Mesodermal cell (in vitro differentiated cells): ENCODE data around the gene CTSL. TPM values are rescaled to one million over a fixed set of nuclear protein-coding genes. Genes with fewer than 3 reads are reported as not detected.
A peak's percentile ranks its signal among the peaks of the same experiment; 100 is the strongest.

Experiments
- H3K27ac ChIP-seq: 2 replicates; pipeline ENCODE4 v1.7.0; 2013; ENCODE audit warnings: mild to moderate bottlenecking, low read depth, low read length, moderate library complexity; ENCODE audit not compliant: severe bottlenecking
- H3K36me3 ChIP-seq: 2 replicates; pipeline ENCODE4 v1.7.1; 2013; ENCODE audit warnings: mild to moderate bottlenecking, low read length, moderate library complexity; ENCODE audit not compliant: control insufficient read depth, insufficient read depth
- H3K4me1 ChIP-seq: one replicate; pipeline ENCODE4 v1.7.1; 2013; ENCODE audit warnings: mild to moderate bottlenecking, low read length; ENCODE audit not compliant: insufficient read depth, control insufficient read depth, poor library complexity, severe bottlenecking
- H3K4me3 ChIP-seq: 2 replicates; pipeline ENCODE4 v1.7.0; 2013; ENCODE audit warnings: low read length, control low read depth, mild to moderate bottlenecking; ENCODE audit not compliant: insufficient read depth, poor library complexity, severe bottlenecking; ENCODE audit errors: extremely low read depth
- H3K9me3 ChIP-seq: 2 replicates; pipeline ENCODE4 v1.7.1; 2013; ENCODE audit warnings: mild to moderate bottlenecking, low read length, moderate library complexity; ENCODE audit not compliant: control insufficient read depth
- WGBS, 2 experiments: methylation state at CpG; one replicate each; pipeline ENCODE4 v1.1.5; 2013; ENCODE audit warnings: missing lambda C conversion rate in 2 of 2; ENCODE audit not compliant: insufficient coverage in 2 of 2; 5-methylcytosine and 5-hydroxymethylcytosine counted together
- polyA plus RNA-seq, 2 experiments: library from polyadenylated mRNA; stranded (reverse); fragments of 50-300 nt; gene quantifications; one replicate each; pipeline ENCODE4 v1.2.3, GENCODE V29; 2013

CTSL gene
- 90.9 TPM for polyA plus RNA-seq (2013, experiment 1 of 2)
- polyA plus RNA-seq (2013, experiment 2 of 2): 94.5 TPM

DNA sequence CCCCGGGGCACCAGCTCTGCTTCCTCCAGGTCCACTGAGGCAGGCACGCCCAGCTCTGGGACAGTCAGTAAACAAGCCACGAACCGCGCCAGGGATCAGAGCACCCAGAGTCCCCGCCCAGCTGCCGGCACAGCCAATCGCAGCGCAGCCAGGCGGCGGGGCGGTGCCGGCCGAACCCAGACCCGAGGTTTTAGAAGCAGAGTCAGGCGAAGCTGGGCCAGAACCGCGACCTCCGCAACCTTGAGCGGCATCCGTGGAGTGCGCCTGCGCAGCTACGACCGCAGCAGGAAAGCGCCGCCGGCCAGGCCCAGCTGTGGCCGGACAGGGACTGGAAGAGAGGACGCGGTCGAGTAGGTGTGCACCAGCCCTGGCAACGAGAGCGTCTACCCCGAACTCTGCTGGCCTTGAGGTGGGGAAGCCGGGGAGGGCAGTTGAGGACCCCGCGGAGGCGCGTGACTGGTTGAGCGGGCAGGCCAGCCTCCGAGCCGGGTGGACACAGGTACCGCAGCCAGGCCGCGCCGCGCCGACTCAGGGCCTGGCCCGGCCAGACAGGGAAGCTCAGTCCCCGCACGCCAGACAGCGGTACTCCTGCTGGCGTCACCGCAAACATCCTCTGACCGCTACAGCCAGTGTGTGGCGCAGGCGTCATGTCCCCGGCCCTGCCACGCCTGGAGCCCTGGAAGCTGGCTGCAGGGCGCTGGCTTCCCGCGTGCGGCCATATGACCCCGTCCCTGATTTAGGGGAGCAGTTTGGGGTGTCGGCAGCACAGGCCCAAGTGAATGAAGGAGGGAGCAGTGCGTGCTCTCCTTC, at the start of gene CTSL:
Gene CTSL (plus strand): TSS at position 220 of the 810 bp plus-strand sequence. CDS start 1,485 bp downstream, outside the sequence.
- Histone ChIP-seq H3K4me3 (peak within 1 kb of the TSS; percentile 61), H3K36me3 (peaks cover 33% of the 10 kb centered on the region), H3K27ac (peak within 1 kb of the TSS; percentile 92), H3K9me3 (no peaks in the 10 kb centered on the region), H3K4me1 (no peaks in the 10 kb centered on the region)
- WGBS, 2 experiments: 1% methylated on average over 63 to 67 of the region's 67 CpGs

DNA sequence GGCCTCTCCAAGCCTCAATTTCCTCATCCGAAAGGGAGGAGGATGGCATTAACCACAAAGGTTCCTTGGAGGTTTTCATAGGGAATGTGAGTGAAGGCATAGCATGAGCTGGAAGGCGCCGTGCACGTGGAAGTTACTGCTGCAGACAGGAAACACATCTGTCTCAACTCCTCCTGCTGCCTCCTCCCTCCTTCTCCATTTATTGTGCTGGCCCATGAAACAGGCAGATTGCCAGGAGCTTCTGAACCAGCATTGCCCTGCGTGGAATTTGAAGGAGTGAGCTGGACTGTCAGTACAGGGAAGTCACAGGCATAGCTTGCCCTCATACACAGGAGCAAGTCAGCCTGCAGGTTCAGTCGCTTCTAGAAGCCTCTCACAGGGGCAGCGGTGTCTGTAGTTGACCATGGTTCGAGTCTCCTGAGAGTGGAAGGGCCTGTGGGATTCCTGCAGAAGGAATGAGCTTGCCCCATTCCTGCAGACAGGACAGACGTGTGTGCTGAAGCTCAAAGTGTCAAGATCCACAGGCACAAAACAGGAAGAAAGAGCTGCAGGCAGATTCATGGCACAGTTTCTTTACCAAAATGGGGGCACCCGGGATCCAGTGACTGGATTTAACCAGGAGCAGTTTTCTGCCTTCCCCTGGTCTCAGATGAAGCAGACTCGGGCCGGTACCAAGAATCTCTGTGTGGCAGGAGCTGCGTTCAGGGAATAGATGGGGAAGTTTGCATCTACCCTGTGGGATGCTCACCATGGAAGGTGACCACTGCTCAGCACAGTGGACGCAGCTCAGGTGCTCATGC, 48.7 kb upstream of the CTSL start:
- H3K4me3 ChIP-seq: no peak overlapping the region
- H3K27ac ChIP-seq: no peak overlapping the region
- peaks cover 21% of the 10 kb centered on the region for H3K36me3 ChIP-seq
- H3K4me1 ChIP-seq: no peaks in the 10 kb centered on the region
- WGBS, 2 experiments: 90 to 97% methylated on average over 10 to 13 of the region's 14 CpGs
- H3K9me3 ChIP-seq: no peaks in the 10 kb centered on the region

DNA sequence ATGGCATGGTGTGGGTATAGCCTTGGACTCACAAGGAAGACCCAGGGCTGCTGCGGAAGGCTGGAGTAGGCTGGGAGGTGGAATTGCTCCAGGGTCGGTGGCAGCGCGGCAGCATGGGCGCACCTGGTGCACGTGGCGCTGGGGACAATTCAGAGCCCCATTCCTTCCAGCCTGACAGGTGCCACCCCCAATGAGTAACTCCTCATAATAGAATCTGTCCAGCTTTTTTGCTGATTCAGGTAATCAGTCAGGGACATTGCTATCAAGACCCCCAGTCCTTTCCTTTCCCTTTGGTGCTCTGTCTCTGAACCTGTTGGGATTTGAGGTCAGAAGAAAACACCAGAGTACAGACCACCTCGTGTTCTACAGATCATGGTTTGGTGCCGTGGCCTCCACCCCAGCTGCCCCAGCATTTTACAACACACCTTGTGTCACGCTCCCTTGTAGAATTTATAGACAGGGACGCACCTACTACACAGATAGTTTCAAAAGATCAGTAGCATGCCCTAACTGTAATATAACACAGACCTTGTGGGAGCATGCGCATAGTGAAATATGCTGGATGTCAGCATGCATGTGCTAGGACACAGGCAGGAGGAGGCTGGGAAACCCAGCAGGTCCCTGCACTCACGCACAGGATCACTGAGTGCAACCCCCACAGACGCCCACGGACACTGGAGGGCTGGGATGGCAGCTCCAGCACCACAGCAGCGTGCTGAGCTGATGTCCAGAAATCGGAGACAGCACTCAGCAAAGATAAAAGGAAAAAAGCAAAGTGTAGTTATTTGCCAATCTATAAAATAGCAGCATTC, 47.9 kb upstream of the CTSL start:
- H3K36me3 ChIP-seq: peaks cover 19% of the 10 kb centered on the region
- WGBS, 2 experiments: 83 to 94% methylated on average over 10 to 12 of the region's 17 CpGs
- H3K27ac ChIP-seq: no peak overlapping the region
- H3K9me3 ChIP-seq: no peaks in the 10 kb centered on the region
- no peaks in the 10 kb centered on the region for H3K4me1 ChIP-seq
- no peak overlapping the region for H3K4me3 ChIP-seq

DNA sequence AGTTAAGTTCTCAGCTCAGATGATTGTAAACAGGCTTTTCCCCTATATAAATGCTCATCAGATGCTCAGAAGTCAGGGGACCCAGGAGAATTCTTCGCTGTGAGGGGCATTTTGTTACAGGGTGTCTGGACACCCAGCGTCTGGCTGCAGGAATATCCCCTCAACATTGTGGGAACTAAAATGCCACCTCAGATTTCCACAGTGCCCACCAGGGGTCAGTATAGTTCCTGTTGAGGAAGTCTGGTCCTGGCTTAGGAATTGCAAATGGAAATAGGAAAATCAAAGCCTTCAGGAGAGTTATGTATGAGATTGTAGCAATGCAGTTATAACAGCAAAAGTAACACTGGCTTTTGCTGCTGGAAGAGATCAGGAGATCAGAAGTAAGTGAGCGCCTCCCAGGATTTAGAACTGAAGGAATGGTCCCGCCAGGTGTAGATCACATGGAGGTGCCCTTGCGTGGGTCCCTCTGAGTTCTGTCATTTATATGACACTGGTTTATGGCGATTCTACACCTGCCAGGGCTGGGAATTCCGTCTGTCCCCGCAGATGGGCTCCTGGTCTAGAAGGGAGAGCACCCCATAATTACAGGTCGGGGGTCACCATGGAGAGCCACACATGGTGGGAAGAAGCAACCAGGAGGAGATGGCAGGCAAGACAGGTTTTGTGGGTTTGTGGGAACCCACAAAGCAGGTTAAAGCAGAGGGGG, 47.1 kb upstream of the CTSL start:
- no peaks in the 10 kb centered on the region for H3K4me1 ChIP-seq
- H3K36me3 ChIP-seq: peaks cover 19% of the 10 kb centered on the region
- no peaks in the 10 kb centered on the region for H3K9me3 ChIP-seq
- H3K4me3 ChIP-seq: no peak overlapping the region
- 71 to 90% methylated on average over 6 to 7 of the region's 9 CpGs for WGBS, 2 experiments
- no peak overlapping the region for H3K27ac ChIP-seq

DNA sequence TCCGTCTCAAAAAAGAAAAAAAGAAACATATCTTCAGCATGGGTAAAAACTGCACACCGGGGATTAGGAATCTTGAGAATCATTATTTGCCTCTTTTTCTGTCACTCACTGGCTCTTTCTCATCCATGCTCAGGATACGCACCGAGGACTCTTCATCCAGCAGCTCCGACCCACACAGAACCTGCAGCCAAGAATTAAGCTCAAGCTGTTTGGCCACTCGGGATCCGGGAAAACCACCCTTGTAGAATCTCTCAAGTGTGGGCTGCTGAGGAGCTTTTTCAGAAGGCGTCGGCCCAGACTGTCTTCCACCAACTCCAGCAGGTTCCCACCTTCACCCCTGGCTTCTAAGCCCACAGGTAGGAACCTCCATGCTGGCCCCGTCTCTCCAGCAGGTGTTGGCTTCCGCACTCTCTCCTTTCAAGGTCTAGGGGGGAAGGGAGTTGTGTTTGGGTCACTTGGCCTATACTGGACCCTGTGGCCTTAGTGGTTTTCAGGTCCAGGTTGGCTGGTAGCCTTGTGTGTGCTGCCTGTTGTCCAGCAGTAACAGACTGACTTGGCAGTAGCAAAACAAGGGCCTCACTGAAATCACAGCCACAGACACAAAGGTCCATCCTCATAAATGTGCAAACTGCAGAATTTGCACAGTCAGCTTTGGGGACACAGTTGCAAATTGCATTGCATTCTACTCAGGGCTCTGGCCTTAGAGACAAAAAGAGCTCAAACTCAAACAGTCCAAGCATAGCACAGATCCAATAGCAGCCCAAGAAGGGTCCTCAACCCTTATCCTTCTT, 44.5 kb upstream of the CTSL start:
- Histone ChIP-seq H3K4me1 (peaks cover 3% of the 10 kb centered on the region), H3K36me3 (peaks cover 32% of the 10 kb centered on the region), H3K4me3 (no peak overlapping the region), H3K27ac (no peak overlapping the region), H3K9me3 (no peaks in the 10 kb centered on the region)
- 94 to 98% methylated on average over 5 to 7 of the region's 11 CpGs for WGBS, 2 experiments

DNA sequence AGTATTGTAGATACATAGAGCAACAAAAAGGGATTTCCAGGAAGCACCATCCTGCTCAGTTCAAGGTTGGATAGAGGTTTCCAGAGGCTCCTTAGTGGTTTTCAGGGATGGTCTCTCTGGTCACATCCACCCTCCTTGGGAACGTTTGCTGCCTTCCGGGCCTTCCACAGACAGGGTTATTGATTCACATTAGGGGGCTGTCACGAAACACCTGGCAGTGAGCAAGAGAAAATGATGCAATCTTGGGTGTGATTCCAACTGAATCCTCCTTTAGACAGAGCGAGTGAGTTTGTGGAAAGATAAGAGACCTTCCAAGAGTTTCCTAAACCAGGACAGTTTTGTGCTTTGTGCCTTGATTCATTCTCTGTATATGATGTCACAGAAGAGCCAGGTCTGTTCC, 43.8 kb upstream of the CTSL start:
- H3K4me1 ChIP-seq: peaks cover 3% of the 10 kb centered on the region
- H3K27ac ChIP-seq: no peak overlapping the region
- 75 to 90% methylated on average over 2 to 4 of the region's 4 CpGs for WGBS, 2 experiments
- H3K4me3 ChIP-seq: no peak overlapping the region
- H3K36me3 ChIP-seq: peaks cover 33% of the 10 kb centered on the region
- H3K9me3 ChIP-seq: no peaks in the 10 kb centered on the region

DNA sequence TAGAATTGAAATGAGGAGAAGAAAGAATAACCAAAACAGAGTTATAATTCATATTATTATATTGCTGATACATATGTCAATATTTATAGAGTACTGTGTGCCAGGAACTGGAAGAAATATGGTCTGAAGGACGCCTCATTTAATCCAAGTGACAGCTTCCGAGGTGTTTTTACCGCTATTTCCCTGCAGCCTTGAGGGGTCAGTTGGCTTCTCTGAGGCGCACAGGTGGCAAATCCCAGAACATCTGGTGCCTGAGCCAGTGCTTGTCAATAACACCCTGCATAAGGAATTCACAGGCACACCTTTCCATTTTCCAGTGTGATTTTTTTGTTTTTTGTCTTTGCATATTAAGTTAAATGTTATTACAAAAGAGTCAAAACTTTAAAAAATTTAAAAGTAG, 43.3 kb upstream of the CTSL start:
- Histone ChIP-seq H3K9me3 (no peaks in the 10 kb centered on the region), H3K4me3 (no peak overlapping the region), H3K4me1 (peaks cover 3% of the 10 kb centered on the region), H3K27ac (no peak overlapping the region), H3K36me3 (peaks cover 38% of the 10 kb centered on the region)
- 92 to 94% methylated on average over 4 of the region's 4 CpGs for WGBS, 2 experiments

DNA sequence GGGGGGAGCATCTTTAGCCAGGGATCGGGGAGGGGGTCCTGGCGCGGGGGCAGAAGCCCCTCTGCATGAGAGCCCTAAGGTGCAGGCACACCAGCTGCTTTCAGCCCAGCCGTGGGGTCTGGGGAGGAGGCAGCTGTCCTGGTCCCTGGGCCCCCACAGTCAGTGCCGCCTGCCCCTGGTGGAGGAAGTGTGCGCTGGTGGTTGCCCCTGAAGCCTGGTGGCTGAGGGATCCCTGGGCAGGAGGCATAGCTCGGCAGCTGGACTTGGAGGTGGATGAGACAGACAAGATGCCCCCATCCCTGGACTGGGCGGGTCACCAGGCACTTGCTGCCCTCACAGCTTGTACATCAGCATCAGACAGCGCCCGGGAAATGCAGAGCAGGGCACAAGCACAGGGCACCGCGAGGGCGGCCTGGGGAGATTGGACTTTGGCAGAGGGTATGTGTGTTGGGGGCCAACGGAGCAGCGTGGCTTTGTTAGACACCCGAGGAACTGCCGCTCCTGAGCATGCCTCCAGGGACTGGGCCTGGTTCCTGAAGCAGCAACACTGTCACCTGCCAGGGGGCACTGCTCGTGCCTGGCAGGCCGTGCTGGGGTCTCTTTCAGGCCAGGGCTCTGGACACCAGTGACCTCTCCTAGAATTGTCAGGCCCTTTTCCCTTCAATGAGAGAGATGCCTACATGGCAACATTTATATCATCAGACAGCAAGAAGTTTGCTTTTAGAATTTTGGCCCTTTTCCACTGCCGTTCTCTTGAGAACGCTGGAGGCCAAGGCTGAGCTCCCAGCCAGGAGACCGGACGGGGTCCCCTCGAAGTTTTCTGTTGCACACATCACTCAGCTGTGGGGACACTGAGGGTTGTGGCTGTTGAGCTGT, 41.9 kb upstream of the CTSL start:
- WGBS, 2 experiments: 88 to 89% methylated on average over 19 to 22 of the region's 24 CpGs
- peaks cover 3% of the 10 kb centered on the region for H3K4me1 ChIP-seq
- no peak overlapping the region for H3K4me3 ChIP-seq
- H3K9me3 ChIP-seq: no peaks in the 10 kb centered on the region
- no peak overlapping the region for H3K27ac ChIP-seq
- peaks cover 42% of the 10 kb centered on the region for H3K36me3 ChIP-seq

DNA sequence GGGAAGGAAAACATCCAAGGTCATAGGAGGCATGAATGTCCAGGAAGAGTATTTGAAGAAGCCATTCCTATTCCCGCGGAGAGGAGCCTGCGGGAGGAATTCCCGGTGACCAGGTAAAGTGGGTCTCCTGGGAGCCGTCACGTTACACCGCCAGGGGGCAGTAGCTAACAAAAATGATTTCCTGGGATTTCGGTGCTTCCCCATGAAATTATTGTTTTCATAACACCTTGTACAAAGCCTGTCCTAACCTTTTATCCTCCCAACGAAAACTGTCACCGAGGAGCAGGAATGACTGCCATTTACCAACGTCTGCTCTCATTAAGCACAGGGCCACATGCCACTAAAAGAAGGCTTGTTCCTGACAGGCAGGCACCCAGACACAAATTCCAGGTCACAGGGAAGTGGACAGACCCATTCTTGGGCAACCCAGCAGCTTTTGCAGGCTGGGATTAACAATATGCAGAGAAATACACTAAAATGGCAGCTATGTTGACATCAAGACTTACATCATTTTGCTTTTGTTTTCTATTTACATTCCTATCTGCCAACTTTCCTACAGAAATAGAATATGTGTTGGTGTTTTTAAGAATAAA, 41.2 kb upstream of the CTSL start:
- Histone ChIP-seq H3K4me1 (peaks cover 3% of the 10 kb centered on the region), H3K27ac (no peak overlapping the region), H3K4me3 (no peak overlapping the region), H3K9me3 (no peaks in the 10 kb centered on the region), H3K36me3 (peaks cover 48% of the 10 kb centered on the region)
- 46 to 51% methylated on average over 11 of the region's 11 CpGs for WGBS, 2 experiments
